GM20000 (cell line): ENCODE data around the gene GGNBP2.

Experiments used
- DNase-seq: peaks from one replicate; pipeline ENCODE4 v3.0.0; 2012; ENCODE audit warnings: low spot score
- TF ChIP-seq, protein P1 (sequence below): IDR thresholded peaks from 2 replicates; pipeline ENCODE4 v1.5.1; 2012; ENCODE audit warnings: mild to moderate bottlenecking, control low read depth; ENCODE audit errors: extremely low read depth, missing control alignments

GGNBP2 gene

DNA sequence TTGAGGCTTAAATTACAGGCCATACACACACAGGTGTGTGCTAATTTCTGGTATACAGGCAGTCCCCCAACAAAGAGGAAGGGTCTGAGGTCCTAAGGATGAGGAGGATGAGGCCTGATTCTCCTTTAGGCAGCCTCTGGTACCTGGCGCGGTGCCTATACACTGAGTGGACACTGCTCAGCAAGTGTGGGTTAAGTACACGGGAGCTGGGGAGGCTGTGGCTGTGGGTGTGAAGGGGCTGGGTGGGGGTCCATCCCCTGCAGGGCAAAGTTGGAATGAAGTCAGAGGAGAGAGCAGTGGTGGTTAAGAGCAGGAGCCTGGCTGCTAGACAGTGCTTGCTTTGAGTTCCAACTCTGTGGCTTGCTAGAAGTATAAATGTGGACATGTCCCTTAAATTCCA is 67.6 kb downstream of the GGNBP2 start:
- DNase-seq: no peak
- TF ChIP-seq, protein P1, sequence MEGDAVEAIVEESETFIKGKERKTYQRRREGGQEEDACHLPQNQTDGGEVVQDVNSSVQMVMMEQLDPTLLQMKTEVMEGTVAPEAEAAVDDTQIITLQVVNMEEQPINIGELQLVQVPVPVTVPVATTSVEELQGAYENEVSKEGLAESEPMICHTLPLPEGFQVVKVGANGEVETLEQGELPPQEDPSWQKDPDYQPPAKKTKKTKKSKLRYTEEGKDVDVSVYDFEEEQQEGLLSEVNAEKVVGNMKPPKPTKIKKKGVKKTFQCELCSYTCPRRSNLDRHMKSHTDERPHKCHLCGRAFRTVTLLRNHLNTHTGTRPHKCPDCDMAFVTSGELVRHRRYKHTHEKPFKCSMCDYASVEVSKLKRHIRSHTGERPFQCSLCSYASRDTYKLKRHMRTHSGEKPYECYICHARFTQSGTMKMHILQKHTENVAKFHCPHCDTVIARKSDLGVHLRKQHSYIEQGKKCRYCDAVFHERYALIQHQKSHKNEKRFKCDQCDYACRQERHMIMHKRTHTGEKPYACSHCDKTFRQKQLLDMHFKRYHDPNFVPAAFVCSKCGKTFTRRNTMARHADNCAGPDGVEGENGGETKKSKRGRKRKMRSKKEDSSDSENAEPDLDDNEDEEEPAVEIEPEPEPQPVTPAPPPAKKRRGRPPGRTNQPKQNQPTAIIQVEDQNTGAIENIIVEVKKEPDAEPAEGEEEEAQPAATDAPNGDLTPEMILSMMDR: no peak

DNA sequence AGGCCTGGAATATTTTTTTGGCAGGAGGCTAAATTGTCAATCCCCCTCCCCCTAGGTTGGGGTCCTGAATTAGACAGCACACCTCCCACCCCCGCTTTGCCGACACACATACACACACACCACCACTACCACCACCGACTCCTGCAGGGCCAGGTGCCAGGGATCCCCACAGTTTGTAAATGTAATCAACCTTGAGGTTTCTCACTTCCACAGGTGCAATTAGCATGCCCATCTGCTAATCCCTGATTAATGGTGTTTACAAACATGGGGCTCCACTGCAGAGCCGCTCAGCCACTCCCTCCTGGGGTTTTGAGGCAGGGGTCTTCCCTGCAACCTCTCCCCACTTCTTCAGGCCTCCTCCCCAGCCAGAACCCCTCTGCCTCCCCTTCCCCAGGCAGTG is 68.4 kb downstream of the GGNBP2 start:
- TF ChIP-seq, protein P1: no peak
- DNase-seq: no peak

DNA sequence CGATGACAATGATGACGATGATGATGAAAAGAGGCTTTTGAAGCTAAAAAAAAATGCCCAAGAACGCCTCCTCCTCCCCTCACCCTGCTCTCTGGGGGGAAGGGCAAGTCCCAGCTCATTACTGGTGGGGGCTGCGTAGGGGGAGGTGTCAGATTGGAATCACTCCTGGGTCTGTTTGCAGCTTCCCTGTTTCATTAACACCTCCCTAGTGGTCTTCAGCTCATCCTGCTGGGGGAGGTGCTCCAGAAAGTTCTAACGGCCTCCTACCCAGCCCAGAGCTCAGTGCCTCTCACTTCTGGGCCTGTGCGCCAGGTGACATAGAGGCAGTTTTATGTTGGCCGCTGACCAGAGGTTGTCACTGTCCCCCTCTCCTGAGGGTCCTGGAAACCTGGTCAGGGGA is 69.4 kb downstream of the GGNBP2 start:
- DNase-seq: no peak
- TF ChIP-seq, protein P1: no peak

DNA sequence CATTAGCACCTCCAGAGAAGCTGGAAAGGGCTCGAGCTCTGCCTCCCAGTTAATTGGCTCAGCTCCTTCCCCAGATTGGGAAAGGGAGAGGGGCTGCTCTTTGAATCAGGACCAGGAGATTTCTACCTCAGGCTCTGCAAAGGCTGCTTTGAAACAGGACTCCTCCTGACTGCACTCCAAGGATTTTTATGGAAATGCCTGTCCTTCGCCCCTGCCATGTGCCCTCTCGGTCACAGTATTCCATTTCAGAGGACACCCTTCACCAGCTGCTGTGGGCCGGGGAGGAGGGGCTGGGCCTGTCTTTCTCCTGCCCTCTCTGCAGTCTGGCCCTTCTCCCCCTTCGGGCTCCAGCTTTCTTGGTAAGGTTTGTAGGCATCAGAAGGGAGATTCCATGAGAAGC is 70.2 kb downstream of the GGNBP2 start:
- TF ChIP-seq, protein P1: no peak
- DNase-seq: no peak

DNA sequence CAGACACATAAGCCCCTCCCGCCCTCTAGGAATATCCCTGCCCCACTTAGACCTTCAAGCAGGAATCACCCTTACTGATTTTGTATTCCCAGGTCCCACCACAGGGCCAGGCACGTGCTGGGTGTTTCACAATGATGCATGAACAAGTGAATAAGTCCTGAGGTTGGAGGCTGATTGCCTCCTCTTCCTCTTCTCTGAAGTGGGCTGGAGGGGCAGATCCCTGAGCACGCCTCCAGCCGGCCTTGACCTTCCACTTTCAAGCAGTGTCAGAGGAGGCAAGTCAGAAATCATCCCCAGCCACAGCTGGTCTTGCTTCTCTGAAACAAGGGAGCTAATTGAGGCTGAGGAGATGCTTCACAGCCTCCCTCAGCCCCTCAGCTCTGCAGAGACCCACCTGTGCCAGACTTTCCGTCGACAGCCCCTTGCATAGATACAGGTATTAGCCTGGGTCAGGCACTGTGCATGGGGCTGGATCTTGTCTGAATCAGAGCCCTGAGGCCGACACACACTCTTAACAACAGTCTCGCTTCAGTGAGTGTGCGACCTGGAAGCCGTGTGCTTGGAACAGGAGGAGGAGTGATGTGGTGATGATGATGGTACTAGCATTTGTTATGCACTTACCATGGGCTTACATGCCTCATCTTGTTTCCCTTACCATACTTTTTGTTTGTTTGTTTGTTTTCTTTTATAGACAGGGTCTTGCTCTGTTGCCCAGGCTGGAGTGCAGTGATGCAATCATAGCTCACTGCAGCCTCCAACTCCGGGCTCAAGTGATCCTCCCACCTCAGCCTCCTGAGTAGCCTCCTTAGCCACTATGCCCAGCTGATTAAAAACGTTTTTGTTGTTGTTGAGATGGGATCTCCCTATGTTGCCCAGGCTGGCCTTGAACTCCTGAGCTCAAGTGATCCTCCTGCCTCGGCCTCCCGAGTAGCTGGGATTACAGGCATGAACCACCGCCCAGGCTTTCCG is 71.6 kb downstream of the GGNBP2 start:
- no peak for DNase-seq
- TF ChIP-seq, protein P1: no peak

DNA sequence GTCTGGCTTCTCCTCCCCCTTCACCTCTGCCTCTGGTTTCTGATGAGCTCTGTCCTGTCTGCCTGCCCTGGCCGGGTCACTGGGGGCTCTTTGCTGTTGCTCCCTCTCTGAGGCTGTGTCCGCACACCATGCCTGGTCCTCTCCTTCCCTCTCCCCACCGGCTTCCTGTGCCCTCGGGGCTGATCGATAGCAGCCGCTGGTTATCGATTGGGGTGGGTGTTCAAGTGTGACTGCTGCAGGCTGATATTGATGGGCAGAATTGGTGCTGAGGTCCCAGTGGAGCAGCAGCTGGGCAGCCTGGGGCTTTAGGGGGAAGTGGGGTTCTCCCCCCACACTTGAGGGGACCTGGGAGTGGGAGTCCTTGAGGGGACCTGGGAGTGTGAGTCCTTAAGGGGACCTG is 73.1 kb downstream of the GGNBP2 start:
- TF ChIP-seq, protein P1: no peak
- no peak for DNase-seq

DNA sequence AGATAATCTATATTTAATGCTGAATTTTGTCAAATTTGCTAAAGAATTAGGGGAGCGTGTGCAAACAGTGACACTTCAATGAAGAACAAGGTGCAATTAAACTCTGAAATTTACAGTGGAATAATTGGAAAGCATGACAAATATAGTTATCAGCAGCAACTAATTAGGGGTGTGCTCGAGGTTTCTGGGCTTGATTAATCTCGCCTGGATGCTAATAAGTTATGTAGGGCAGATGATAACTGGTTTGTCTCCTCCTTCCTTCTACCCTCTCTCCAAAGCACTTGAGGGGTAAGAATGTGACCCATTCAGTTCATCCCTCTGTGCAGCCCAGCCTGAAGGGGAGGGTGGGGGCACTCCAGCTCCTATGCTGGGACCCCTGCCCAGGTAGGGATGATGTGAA is 78.6 kb downstream of the GGNBP2 start:
- TF ChIP-seq, protein P1: no peak

More for the DNA sequence above, 78.6 kb downstream of the GGNBP2 start:
- no peak for DNase-seq
